HepG2 (cell line): ENCODE results near the gene DNAJC9. TPM values are rescaled to one million over a fixed set of nuclear protein-coding genes. Genes with fewer than 3 reads are reported as not detected.
A peak's percentile ranks its signal among the peaks of the same experiment; 100 is the strongest.

Source experiments
- CCAR2 ChIP-seq: fragments of 200-400 bp; formaldehyde crosslinking; optimal IDR thresholded peaks from 2 replicates; pipeline ENCODE3; 2018; ENCODE audit warnings: low read depth, mild to moderate bottlenecking, low read length, moderate library complexity
- CHCHD3 ChIP-seq: sonication (generic); formaldehyde crosslinking; IDR thresholded peaks from 2 replicates; pipeline ENCODE4 v1.8.0; 2022; ENCODE audit warnings: mild to moderate bottlenecking, missing genetic modification reagents, moderate library complexity
- DMTF1 ChIP-seq: sonication (generic); formaldehyde crosslinking; IDR thresholded peaks from 2 replicates; pipeline ENCODE4 v1.4.0; 2020; ENCODE audit warnings: mild to moderate bottlenecking, missing genetic modification reagents
- EP300 ChIP-seq, 3 experiments: sonication (generic) in 1 of 3; formaldehyde crosslinking in 1 of 3; IDR thresholded peaks; 2 replicates each; pipeline versions ENCODE4 v1.5.1 to v1.6.1; 2011 to 2020; ENCODE audit warnings: low read depth in 2 of 3, low read length in 2 of 3, borderline replicate concordance in 1 of 3, improper control_type of control experiment in 1 of 3, mild to moderate bottlenecking in 1 of 3, missing genetic modification reagents in 1 of 3, moderate library complexity in 1 of 3
- ESRRA ChIP-seq: sonication (generic); formaldehyde crosslinking; IDR thresholded peaks from 2 replicates; pipeline ENCODE4 v1.5.1; 2020; ENCODE audit warnings: mild to moderate bottlenecking, low read depth, missing genetic modification reagents
- HNF4A ChIP-seq: sonication (generic); formaldehyde crosslinking; IDR thresholded peaks from 2 replicates; pipeline ENCODE4 v1.4.0; 2020; ENCODE audit warnings: missing genetic modification reagents
- KDM2A ChIP-seq: sonication (generic); formaldehyde crosslinking; IDR thresholded peaks from 2 replicates; pipeline ENCODE4 v1.4.0; 2020; ENCODE audit warnings: low read depth, missing genetic modification reagents, borderline replicate concordance
- MTF2 ChIP-seq: sonication (generic); formaldehyde crosslinking; IDR thresholded peaks from 2 replicates; pipeline ENCODE4 v1.5.0; 2020; ENCODE audit warnings: missing genetic modification reagents, borderline replicate concordance
- ONECUT2 ChIP-seq: sonication (generic); formaldehyde crosslinking; IDR thresholded peaks from 2 replicates; pipeline ENCODE4 v1.4.0; 2020; ENCODE audit warnings: missing genetic modification reagents
- RAD51 ChIP-seq: fragments of 450-650 bp; IDR thresholded peaks from 2 replicates; pipeline ENCODE4 v1.6.1; 2016; ENCODE audit warnings: borderline replicate concordance
- YEATS4 ChIP-seq: sonication (generic); formaldehyde crosslinking; IDR thresholded peaks from 2 replicates; pipeline ENCODE4 v1.4.0; 2020; ENCODE audit warnings: missing genetic modification reagents, borderline replicate concordance
- ZBTB40 ChIP-seq, 2 experiments: fragments of 450-650 bp in 1 of 2; sonication (generic) in 1 of 2; formaldehyde crosslinking in 1 of 2; IDR thresholded peaks; 2 replicates each; pipeline versions ENCODE4 v1.6.1 to v1.8.0; 2016 to 2022; ENCODE audit warnings: antibody characterized with exemption in 1 of 2, mild to moderate bottlenecking in 1 of 2, missing genetic modification reagents in 1 of 2
- ZNF264 ChIP-seq: sonication (generic); formaldehyde crosslinking; IDR thresholded peaks from 2 replicates; pipeline ENCODE4 v1.4.0; 2020; ENCODE audit warnings: missing genetic modification reagents
- ZNF274 ChIP-seq: sonication (generic); formaldehyde crosslinking; IDR thresholded peaks from 2 replicates; pipeline ENCODE4 v1.5.1; 2020; ENCODE audit warnings: mild to moderate bottlenecking, missing genetic modification reagents
- ZNF557 ChIP-seq: sonication (generic); formaldehyde crosslinking; IDR thresholded peaks from 2 replicates; pipeline ENCODE4 v1.4.0; 2020; ENCODE audit warnings: missing genetic modification reagents
- ZNF629 ChIP-seq: sonication (generic); formaldehyde crosslinking; conservative IDR thresholded peaks from 2 replicates; pipeline ENCODE4 v1.5.0; 2020; ENCODE audit warnings: missing genetic modification reagents
- ZNF724P ChIP-seq: sonication (generic); formaldehyde crosslinking; IDR thresholded peaks from 2 replicates; pipeline ENCODE4 v1.8.0; 2022; ENCODE audit warnings: missing genetic modification reagents, borderline replicate concordance
- polyA plus RNA-seq, 8 experiments: library from polyadenylated mRNA; depleted of rRNA in 3 of 8; stranded (reverse) in 7 of 8; unstranded in 1 of 8; fragments of >200 nt; fragmentation: Illumina TruSeq in 4 of 8; extraction: Trizol in 4 of 8; gene quantifications; 2 replicates each; pipeline versions ENCODE4 v1.2.1 to v1.2.3, GENCODE V29; 2011 to 2016; ENCODE audit warnings: low read depth in 4 of 8, missing spikeins in 1 of 8, mixed read lengths in 1 of 8; ENCODE audit not compliant: insufficient read depth in 1 of 8
- total RNA-seq, 5 experiments: library from RNA; depleted of rRNA; stranded (reverse); fragments of >200 nt; fragmentation: Illumina TruSeq; extraction: Trizol; gene quantifications; 2 replicates each; pipeline ENCODE4 v1.2.3, GENCODE V29; 2016; ENCODE audit warnings: low read depth in 1 of 5

The DNAJC9 gene
- total and polyA plus RNA-seq, 2 of the 13 experiments (the other 11 are each of a cell fraction or from before 2014, with no cell fraction given) = 15.9 to 60.3 TPM

GRCh38 chr10:73252445-73253224, 5.6 kb upstream of the DNAJC9 start, which contains the start of gene MRPS16 (continued):
- TF ChIP-seq CCAR2 (no peak), ESRRA (CRISPR knock-in tag) (peak; percentile 82), ZNF629 (CRISPR knock-in tag) (no peak), ONECUT2 (CRISPR knock-in tag) (no peak), CHCHD3 (CRISPR knock-in tag) (peak; percentile 81; the same call in 1 of the 2 replicates), HNF4A (CRISPR knock-in tag) (peak; percentile 83), MTF2 (CRISPR knock-in tag) (peak; percentile 2; the same call in 1 of the 2 replicates), ZNF724P (CRISPR knock-in tag) (peak; percentile 77), EP300 (IDR thresholded peaks at IDR 0.05; ENCODE audit: low read depth in 2 of 2, low read length in 2 of 2) (peak in 1 of 2 experiments; percentile 46; a peak in 2 of 4 replicates), EP300 (CRISPR knock-in tag; IDR thresholded peaks at IDR 0.05; ENCODE audit: borderline replicate concordance) (no peak; the same call in 1 of the 2 replicates), ZNF557 (no peak), ZNF264 (CRISPR knock-in tag) (peak; percentile 64; the same call in 1 of the 2 replicates), ZNF274 (CRISPR knock-in tag) (peak; percentile 26; the same call in 1 of the 2 replicates), YEATS4 (CRISPR knock-in tag) (peak; percentile 85; the same call in 1 of the 2 replicates), ZBTB40 (IDR thresholded peaks at IDR 0.05) (no peak), ZBTB40 (CRISPR knock-in tag; IDR thresholded peaks at IDR 0.05) (peak; percentile 36), KDM2A (CRISPR knock-in tag) (peak; percentile 97), DMTF1 (CRISPR knock-in tag) (no peak; the same call in 1 of the 2 replicates), RAD51 (no peak)
